ENCODE results near the gene RAB10. TPM values are rescaled to one million over a fixed set of nuclear protein-coding genes. Genes with fewer than 3 reads are reported as not detected.

RAB10 gene
- total and polyA plus RNA-seq, 9 of the 15 experiments (the other 6 are each of a cell fraction or from before 2014, with no cell fraction given): 25.1 to 214 (median 157) TPM

GRCh38 chr2:26170795-26171194 lies 136.9 kb downstream of the RAB10 start:
- intact Hi-C loops (cut with micrococcal nuclease) (loop anchor here (1.0 to 5.0 kb wide), 2 partner anchors 160 to 297 kb away; no protein-coding TSS in a partner anchor), in situ Hi-C loops (cut with MboI) (no loop called here)
- ChIA-PET POLR2A (interaction anchor here (1.2 kb wide), 1 partner anchor 14 kb away, joined by 3 read pairs; no protein-coding TSS in a partner anchor), CTCF (ENCODE audit: low intra/inter-chr PET ratio) (no interaction called here)
- 77% methylated on average over 6 of the region's 9 CpGs for WGBS (ENCODE audit: insufficient coverage, low coverage, missing lambda C conversion rate)
- no peak overlapping the region for H3K4me2 ChIP-seq (ENCODE audit: insufficient read depth, low read length)
- FAIRE-seq: no peak
- H3K9ac ChIP-seq (ENCODE audit: insufficient read depth in 1 of 2, low read depth in 2 of 2, low read length in 2 of 2): no peak overlapping the region
- no peaks in the 10 kb centered on the region for H4K20me1 ChIP-seq (replicated peaks; ENCODE audit: control insufficient read depth, insufficient read depth, low read length)
- no peaks in the 10 kb centered on the region for H3K79me2 ChIP-seq (ENCODE audit: control insufficient read depth, insufficient read depth, low read length)
- no TSS peak for BruUV-seq (replicated peaks)
- no peaks in the 10 kb centered on the region for H3K9me3 ChIP-seq (replicated peaks; ENCODE audit: control insufficient read depth, insufficient read depth, low read depth, low read length)
- no peak for DNase-seq (ENCODE audit: extremely low read depth in 1 of 4, low spot score in 3 of 4)
- H3K36me3 ChIP-seq (ENCODE audit: control insufficient read depth, insufficient read depth, low read length): no peaks in the 10 kb centered on the region
- TF ChIP-seq SAFB2 (IDR thresholded peaks at IDR 0.05; ENCODE audit: borderline replicate concordance, low read depth, low read length, severe bottlenecking) (no peak), ZC3H8 (IDR thresholded peaks at IDR 0.05) (no peak), PRDM10 (IDR thresholded peaks at IDR 0.05; ENCODE audit: partially characterized antibody) (no peak), ZNF717 (CRISPR knock-in tag; IDR thresholded peaks at IDR 0.05) (no peak), HSF4 (CRISPR knock-in tag; IDR thresholded peaks at IDR 0.05; ENCODE audit: borderline replicate concordance) (no peak), CLOCK (CRISPR knock-in tag; IDR thresholded peaks at IDR 0.05; ENCODE audit: borderline replicate concordance) (no peak), XRCC5 (IDR thresholded peaks at IDR 0.05; ENCODE audit: low read depth, low read length) (no peak), ZNF239 (CRISPR knock-in tag; IDR thresholded peaks at IDR 0.05) (no peak), FOXK2 (conservative IDR thresholded peaks at IDR 0.05 in 1 of 2, IDR thresholded peaks at IDR 0.05 in 1 of 2; ENCODE audit: low read depth in 2 of 2) (no peak), POLR3A (IDR thresholded peaks at IDR 0.05; ENCODE audit: borderline replicate concordance, extremely low read depth, insufficient read depth, insufficient read length) (no peak), ZNF133 (CRISPR knock-in tag; IDR thresholded peaks at IDR 0.05) (no peak), ETV5 (CRISPR knock-in tag; IDR thresholded peaks at IDR 0.05; ENCODE audit: low read depth) (no peak), NCOA2 (IDR thresholded peaks at IDR 0.05; ENCODE audit: partially characterized antibody in 2 of 2) (no peak), TRIM28 (IDR thresholded peaks at IDR 0.05) (no peak), ZNF766 (CRISPR knock-in tag; conservative IDR thresholded peaks at IDR 0.05) (no peak)
- H3K4me3 ChIP-seq: no peak overlapping the region
- H3K4me1 ChIP-seq (replicated peaks in 1 of 2; ENCODE audit: control insufficient read depth in 2 of 2, insufficient read depth in 2 of 2, low read length in 2 of 2): peaks cover 0 to 40% of the 10 kb centered on the region in 2 experiments; a peak in 2 of 5 replicates
- no peaks in the 10 kb centered on the region for H3K27me3 ChIP-seq (ENCODE audit: control insufficient read depth in 2 of 2, insufficient read depth in 2 of 2, low read length in 2 of 2)
- no peaks in the 10 kb centered on the region for H3K9me1 ChIP-seq (ENCODE audit: control insufficient read depth, insufficient read depth, low read length)
- no peak overlapping the region for H2AFZ ChIP-seq (ENCODE audit: low read depth, low read length)
- no peak for ATAC-seq
- no peak overlapping the region for H3K27ac ChIP-seq (ENCODE audit: extremely low read depth, low read depth, low read length)
